H1 (cell line): ENCODE results near the gene ADH1C. TPM values are rescaled to one million over a fixed set of nuclear protein-coding genes. Genes with fewer than 3 reads are reported as not detected.

Source experiments
- polyA plus RNA-seq, 7 experiments: library from polyadenylated mRNA; depleted of rRNA in 3 of 7; stranded (reverse) in 5 of 7; unstranded in 2 of 7; fragments of >200 nt in 5 of 7; fragments of 200-250 nt in 2 of 7; gene quantifications; 1 replicate in 5 of 7; 2 replicates in 1 of 7; 4 replicates in 1 of 7; pipeline versions ENCODE4 v1.2.1 to v1.2.3, GENCODE V29; 2011 to 2013; ENCODE audit warnings: missing spikeins in 2 of 7, mixed read lengths in 2 of 7
- total RNA-seq: library from RNA; stranded (reverse); fragmentation: NEBNext Ultra II Directional; extraction: Animal tissue kit (Norgen Biotek cat#: 25700); gene quantifications from 2 replicates; pipeline ENCODE4 v1.2.1, GENCODE V29; 2021
- TF ChIP-seq, protein P1 (sequence below): fragments of 300-600 bp; sonication (generic); IDR thresholded peaks from 2 replicates; pipeline ENCODE4 v1.7.1; 2012; ENCODE audit warnings: low read length, moderate library complexity, mild to moderate bottlenecking, inconsistent platforms; ENCODE audit not compliant: insufficient replicate concordance

ADH1C gene
- total and polyA plus RNA-seq, 2 of the 8 experiments (the other 6 are each of a cell fraction or from before 2014, with no cell fraction given): not detected

DNA sequence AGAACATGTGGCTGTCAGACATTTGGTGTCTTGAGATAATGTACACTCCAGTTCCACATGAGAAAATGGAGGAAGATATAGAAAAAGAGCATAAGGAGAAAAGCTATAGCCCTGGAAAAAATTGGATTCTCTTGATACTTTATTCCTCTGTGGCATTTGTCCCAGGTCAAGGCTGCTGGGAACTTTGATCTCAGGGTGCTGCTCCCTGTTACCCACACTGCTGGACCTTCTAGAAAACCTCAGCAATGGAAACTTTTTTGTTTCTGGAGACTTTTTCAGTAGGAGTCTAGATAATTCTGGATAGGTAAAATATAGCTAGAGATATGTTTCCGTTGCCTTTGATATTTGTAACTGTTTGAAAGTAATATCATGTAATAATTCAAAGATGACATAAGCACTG, 11.1 kb downstream of the ADH1C start (continued):
- TF ChIP-seq, protein P1, sequence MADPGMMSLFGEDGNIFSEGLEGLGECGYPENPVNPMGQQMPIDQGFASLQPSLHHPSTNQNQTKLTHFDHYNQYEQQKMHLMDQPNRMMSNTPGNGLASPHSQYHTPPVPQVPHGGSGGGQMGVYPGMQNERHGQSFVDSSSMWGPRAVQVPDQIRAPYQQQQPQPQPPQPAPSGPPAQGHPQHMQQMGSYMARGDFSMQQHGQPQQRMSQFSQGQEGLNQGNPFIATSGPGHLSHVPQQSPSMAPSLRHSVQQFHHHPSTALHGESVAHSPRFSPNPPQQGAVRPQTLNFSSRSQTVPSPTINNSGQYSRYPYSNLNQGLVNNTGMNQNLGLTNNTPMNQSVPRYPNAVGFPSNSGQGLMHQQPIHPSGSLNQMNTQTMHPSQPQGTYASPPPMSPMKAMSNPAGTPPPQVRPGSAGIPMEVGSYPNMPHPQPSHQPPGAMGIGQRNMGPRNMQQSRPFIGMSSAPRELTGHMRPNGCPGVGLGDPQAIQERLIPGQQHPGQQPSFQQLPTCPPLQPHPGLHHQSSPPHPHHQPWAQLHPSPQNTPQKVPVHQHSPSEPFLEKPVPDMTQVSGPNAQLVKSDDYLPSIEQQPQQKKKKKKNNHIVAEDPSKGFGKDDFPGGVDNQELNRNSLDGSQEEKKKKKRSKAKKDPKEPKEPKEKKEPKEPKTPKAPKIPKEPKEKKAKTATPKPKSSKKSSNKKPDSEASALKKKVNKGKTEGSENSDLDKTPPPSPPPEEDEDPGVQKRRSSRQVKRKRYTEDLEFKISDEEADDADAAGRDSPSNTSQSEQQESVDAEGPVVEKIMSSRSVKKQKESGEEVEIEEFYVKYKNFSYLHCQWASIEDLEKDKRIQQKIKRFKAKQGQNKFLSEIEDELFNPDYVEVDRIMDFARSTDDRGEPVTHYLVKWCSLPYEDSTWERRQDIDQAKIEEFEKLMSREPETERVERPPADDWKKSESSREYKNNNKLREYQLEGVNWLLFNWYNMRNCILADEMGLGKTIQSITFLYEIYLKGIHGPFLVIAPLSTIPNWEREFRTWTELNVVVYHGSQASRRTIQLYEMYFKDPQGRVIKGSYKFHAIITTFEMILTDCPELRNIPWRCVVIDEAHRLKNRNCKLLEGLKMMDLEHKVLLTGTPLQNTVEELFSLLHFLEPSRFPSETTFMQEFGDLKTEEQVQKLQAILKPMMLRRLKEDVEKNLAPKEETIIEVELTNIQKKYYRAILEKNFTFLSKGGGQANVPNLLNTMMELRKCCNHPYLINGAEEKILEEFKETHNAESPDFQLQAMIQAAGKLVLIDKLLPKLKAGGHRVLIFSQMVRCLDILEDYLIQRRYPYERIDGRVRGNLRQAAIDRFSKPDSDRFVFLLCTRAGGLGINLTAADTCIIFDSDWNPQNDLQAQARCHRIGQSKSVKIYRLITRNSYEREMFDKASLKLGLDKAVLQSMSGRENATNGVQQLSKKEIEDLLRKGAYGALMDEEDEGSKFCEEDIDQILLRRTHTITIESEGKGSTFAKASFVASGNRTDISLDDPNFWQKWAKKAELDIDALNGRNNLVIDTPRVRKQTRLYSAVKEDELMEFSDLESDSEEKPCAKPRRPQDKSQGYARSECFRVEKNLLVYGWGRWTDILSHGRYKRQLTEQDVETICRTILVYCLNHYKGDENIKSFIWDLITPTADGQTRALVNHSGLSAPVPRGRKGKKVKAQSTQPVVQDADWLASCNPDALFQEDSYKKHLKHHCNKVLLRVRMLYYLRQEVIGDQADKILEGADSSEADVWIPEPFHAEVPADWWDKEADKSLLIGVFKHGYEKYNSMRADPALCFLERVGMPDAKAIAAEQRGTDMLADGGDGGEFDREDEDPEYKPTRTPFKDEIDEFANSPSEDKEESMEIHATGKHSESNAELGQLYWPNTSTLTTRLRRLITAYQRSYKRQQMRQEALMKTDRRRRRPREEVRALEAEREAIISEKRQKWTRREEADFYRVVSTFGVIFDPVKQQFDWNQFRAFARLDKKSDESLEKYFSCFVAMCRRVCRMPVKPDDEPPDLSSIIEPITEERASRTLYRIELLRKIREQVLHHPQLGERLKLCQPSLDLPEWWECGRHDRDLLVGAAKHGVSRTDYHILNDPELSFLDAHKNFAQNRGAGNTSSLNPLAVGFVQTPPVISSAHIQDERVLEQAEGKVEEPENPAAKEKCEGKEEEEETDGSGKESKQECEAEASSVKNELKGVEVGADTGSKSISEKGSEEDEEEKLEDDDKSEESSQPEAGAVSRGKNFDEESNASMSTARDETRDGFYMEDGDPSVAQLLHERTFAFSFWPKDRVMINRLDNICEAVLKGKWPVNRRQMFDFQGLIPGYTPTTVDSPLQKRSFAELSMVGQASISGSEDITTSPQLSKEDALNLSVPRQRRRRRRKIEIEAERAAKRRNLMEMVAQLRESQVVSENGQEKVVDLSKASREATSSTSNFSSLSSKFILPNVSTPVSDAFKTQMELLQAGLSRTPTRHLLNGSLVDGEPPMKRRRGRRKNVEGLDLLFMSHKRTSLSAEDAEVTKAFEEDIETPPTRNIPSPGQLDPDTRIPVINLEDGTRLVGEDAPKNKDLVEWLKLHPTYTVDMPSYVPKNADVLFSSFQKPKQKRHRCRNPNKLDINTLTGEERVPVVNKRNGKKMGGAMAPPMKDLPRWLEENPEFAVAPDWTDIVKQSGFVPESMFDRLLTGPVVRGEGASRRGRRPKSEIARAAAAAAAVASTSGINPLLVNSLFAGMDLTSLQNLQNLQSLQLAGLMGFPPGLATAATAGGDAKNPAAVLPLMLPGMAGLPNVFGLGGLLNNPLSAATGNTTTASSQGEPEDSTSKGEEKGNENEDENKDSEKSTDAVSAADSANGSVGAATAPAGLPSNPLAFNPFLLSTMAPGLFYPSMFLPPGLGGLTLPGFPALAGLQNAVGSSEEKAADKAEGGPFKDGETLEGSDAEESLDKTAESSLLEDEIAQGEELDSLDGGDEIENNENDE: no peak
